Thymus (tissue), 11 donors: ENCODE data around the gene OSBPL2. TPM values are rescaled to one million over a fixed set of nuclear protein-coding genes. Genes with fewer than 3 reads are reported as not detected.

Experiments used
- DNase-seq, 9 donors: peaks; one replicate each; pipeline ENCODE4 v3.0.0-alpha.2; 2013; ENCODE audit warnings: low spot score in 9 of 9, low read depth in 6 of 9, missing footprints in 1 of 9
- H3K27ac ChIP-seq, 2 donors: one replicate each; pipeline ENCODE4 v1.5.1; 2013; ENCODE audit warnings: control low read depth in 1 of 2, low read depth in 1 of 2, low read length in 1 of 2, mild to moderate bottlenecking in 1 of 2, moderate library complexity in 1 of 2
- H3K27me3 ChIP-seq, 2 donors: one replicate each; pipeline ENCODE4 v1.5.1; 2013; ENCODE audit warnings: low read length in 1 of 2; ENCODE audit not compliant: control insufficient read depth in 2 of 2, insufficient read depth in 1 of 2
- H3K36me3 ChIP-seq, 2 donors: one replicate each; pipeline ENCODE4 v1.5.1; 2013; ENCODE audit warnings: low read length in 1 of 2, mild to moderate bottlenecking in 1 of 2, moderate library complexity in 1 of 2; ENCODE audit not compliant: control insufficient read depth in 2 of 2, insufficient read depth in 2 of 2
- H3K4me1 ChIP-seq, 2 donors: one replicate each; pipeline ENCODE4 v1.5.1; 2013; ENCODE audit warnings: low read length in 2 of 2; ENCODE audit not compliant: control insufficient read depth in 2 of 2, insufficient read depth in 2 of 2
- H3K4me3 ChIP-seq, 2 donors: one replicate each; pipeline ENCODE4 v1.5.1; 2013; ENCODE audit warnings: low read length in 2 of 2, control low read depth in 1 of 2, mild to moderate bottlenecking in 1 of 2
- H3K9me3 ChIP-seq, 2 donors: one replicate each; pipeline ENCODE4 v1.5.1; 2013; ENCODE audit warnings: low read length in 1 of 2, mild to moderate bottlenecking in 1 of 2; ENCODE audit not compliant: control insufficient read depth in 2 of 2, insufficient read depth in 1 of 2
- WGBS: extraction: QIAGEN DNeasy Blood & Tissue Kit; methylation state at CpG from one replicate; pipeline ENCODE4 v1.1.7; 2013; 5-methylcytosine and 5-hydroxymethylcytosine counted together
- polyA plus RNA-seq: library from polyadenylated mRNA; stranded (reverse); fragments of 200-250 nt; gene quantifications from one replicate; pipeline ENCODE4 v1.2.3, GENCODE V29; 2013
- total RNA-seq: library from RNA; stranded (reverse); fragments of 120-200 nt; gene quantifications from one replicate; pipeline ENCODE4 v1.2.4, GENCODE V29; 2013
- donor health status: healthy.

OSBPL2 gene
- total and polyA plus RNA-seq, 2 donors = 17.4 to 27.4 TPM

- Histone ChIP-seq H3K36me3 (peaks cover 13 to 71% of the 10 kb centered on the region in 2 donors), H3K27me3 (no peaks in the 10 kb centered on the region), H3K4me3 (no peak overlapping the region), H3K9me3 (no peaks in the 10 kb centered on the region), H3K27ac (no peak overlapping the region), H3K4me1 (no peaks in the 10 kb centered on the region)
- WGBS = 97% methylated on average over 9 of the region's 9 CpGs
- DNase-seq = no peak
Measured at GRCh38 chr20:62293946-62294345, 55.6 kb downstream of the OSBPL2 start.

GRCh38 chr20:62294516-62294915 lies 56.2 kb downstream of the OSBPL2 start:
- Histone ChIP-seq H3K27me3 (no peaks in the 10 kb centered on the region), H3K36me3 (peaks cover 13 to 68% of the 10 kb centered on the region in 2 donors), H3K9me3 (no peaks in the 10 kb centered on the region), H3K4me1 (no peaks in the 10 kb centered on the region), H3K27ac (no peak overlapping the region), H3K4me3 (no peak overlapping the region)
- no peak for DNase-seq
- 96% methylated on average over 17 of the region's 17 CpGs for WGBS

- H3K27me3 ChIP-seq = no peaks in the 10 kb centered on the region
- peaks cover 12 to 55% of the 10 kb centered on the region in 2 donors for H3K36me3 ChIP-seq
- no peaks in the 10 kb centered on the region for H3K9me3 ChIP-seq
- WGBS = 97% methylated on average over 30 of the region's 30 CpGs
- H3K4me3 ChIP-seq = no peak overlapping the region
- no peak for DNase-seq
- H3K4me1 ChIP-seq = no peaks in the 10 kb centered on the region
- no peak overlapping the region for H3K27ac ChIP-seq
Measured at GRCh38 chr20:62296724-62297448, 58.6 kb downstream of the OSBPL2 start.

- H3K4me1 ChIP-seq = no peaks in the 10 kb centered on the region
- DNase-seq = no peak
- peaks cover 8 to 50% of the 10 kb centered on the region in 2 donors for H3K36me3 ChIP-seq
- H3K27ac ChIP-seq = no peak overlapping the region
- 97% methylated on average over 29 of the region's 29 CpGs for WGBS
- no peaks in the 10 kb centered on the region for H3K9me3 ChIP-seq
- no peaks in the 10 kb centered on the region for H3K27me3 ChIP-seq
- no peak overlapping the region for H3K4me3 ChIP-seq
Measured at GRCh38 chr20:62297449-62298227, 59.3 kb downstream of the OSBPL2 start.

- Histone ChIP-seq H3K27me3 (no peaks in the 10 kb centered on the region), H3K36me3 (peaks cover 6 to 47% of the 10 kb centered on the region in 2 donors), H3K4me3 (no peak overlapping the region), H3K9me3 (no peaks in the 10 kb centered on the region), H3K4me1 (peaks cover 2 to 4% of the 10 kb centered on the region in 2 donors), H3K27ac (no peak overlapping the region)
- WGBS = 98% methylated on average over 33 of the region's 33 CpGs
- no peak for DNase-seq
Measured at GRCh38 chr20:62298577-62299249, 60.4 kb downstream of the OSBPL2 start.

- Histone ChIP-seq H3K9me3 (no peaks in the 10 kb centered on the region), H3K27ac (no peak overlapping the region), H3K36me3 (peaks cover 6 to 43% of the 10 kb centered on the region in 2 donors), H3K4me3 (no peak overlapping the region), H3K4me1 (peaks cover 10 to 14% of the 10 kb centered on the region in 2 donors), H3K27me3 (no peaks in the 10 kb centered on the region)
- 96% methylated on average over 12 of the region's 12 CpGs for WGBS
- DNase-seq = no peak
Measured at GRCh38 chr20:62299666-62300236, 61.4 kb downstream of the OSBPL2 start.

- H3K4me1 ChIP-seq = peaks cover 10 to 17% of the 10 kb centered on the region in 2 donors
- H3K9me3 ChIP-seq = no peaks in the 10 kb centered on the region
- H3K36me3 ChIP-seq = peaks cover 8 to 44% of the 10 kb centered on the region in 2 donors
- no peaks in the 10 kb centered on the region for H3K27me3 ChIP-seq
- no peak for DNase-seq
- H3K27ac ChIP-seq = no peak overlapping the region
- H3K4me3 ChIP-seq = no peak overlapping the region
- WGBS = 96% methylated on average over 11 of the region's 11 CpGs
Measured at GRCh38 chr20:62300319-62300718, 62.0 kb downstream of the OSBPL2 start.

GRCh38 chr20:62301111-62301668 lies 62.9 kb downstream of the OSBPL2 start:
- Histone ChIP-seq H3K9me3 (no peaks in the 10 kb centered on the region), H3K4me3 (no peak overlapping the region), H3K27me3 (no peaks in the 10 kb centered on the region), H3K36me3 (peaks cover 12 to 44% of the 10 kb centered on the region in 2 donors), H3K4me1 (peaks cover 10 to 17% of the 10 kb centered on the region in 2 donors), H3K27ac (no peak overlapping the region)
- WGBS = 92% methylated on average over 11 of the region's 11 CpGs
- no peak for DNase-seq
